22Rv1 (cell line): ENCODE measurements around the gene BNC2.

ENCODE experiments used
- ZFX ChIP-seq: fragments of 450-650 bp; IDR thresholded peaks from 2 replicates; pipeline ENCODE4 v1.6.1; 2017; ENCODE audit warnings: antibody characterized with exemption, borderline replicate concordance
- TF ChIP-seq, protein P1 (sequence below): fragments of 450-650 bp; IDR thresholded peaks from 2 replicates; pipeline ENCODE4 v1.5.1; 2017; ENCODE audit warnings: mild to moderate bottlenecking

DNA sequence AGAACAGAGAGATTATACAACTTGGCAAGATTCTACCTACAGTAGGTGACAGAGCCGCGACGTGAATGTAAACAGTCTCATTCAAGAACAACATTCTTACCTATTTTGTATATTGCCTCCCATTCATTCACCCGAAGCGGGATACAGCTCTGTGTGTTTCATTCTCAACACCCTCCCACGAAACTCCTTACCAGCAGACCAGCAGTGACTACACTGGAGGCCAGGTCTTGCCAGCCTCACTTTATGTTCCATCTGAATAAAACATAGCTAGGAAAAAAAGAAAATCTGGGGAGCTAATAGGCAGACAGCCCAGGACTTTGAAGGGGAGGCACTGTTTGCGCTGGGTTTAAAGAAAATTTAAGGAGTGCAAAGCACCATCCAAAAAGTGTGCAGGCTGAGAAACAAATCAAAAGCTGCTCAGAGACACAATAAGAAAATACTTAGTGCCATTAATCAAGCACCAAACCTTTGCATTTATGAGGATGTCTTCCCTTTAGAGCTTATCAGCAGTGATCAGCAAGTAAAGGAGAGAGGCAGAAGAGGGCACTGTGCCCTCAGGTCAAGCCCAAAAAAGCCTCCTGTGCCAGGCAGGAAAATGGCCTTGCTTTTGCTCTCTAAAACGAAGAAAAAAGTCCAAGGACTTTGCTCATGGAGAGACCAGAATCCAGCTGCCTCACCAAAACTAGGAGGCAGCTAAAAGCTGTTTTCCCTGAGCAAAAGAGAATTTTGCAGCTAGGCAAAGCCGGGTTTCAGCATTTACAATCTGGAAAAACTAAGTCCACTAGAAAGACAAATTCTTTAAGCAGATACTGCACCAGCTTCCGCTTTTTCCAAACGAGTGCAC lies 295.1 kb downstream of the BNC2 start:
- TF ChIP-seq, protein P1, sequence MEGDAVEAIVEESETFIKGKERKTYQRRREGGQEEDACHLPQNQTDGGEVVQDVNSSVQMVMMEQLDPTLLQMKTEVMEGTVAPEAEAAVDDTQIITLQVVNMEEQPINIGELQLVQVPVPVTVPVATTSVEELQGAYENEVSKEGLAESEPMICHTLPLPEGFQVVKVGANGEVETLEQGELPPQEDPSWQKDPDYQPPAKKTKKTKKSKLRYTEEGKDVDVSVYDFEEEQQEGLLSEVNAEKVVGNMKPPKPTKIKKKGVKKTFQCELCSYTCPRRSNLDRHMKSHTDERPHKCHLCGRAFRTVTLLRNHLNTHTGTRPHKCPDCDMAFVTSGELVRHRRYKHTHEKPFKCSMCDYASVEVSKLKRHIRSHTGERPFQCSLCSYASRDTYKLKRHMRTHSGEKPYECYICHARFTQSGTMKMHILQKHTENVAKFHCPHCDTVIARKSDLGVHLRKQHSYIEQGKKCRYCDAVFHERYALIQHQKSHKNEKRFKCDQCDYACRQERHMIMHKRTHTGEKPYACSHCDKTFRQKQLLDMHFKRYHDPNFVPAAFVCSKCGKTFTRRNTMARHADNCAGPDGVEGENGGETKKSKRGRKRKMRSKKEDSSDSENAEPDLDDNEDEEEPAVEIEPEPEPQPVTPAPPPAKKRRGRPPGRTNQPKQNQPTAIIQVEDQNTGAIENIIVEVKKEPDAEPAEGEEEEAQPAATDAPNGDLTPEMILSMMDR: peak; percentile 30; the same call in 1 of the 2 replicates
- no peak for TF ChIP-seq ZFX
